ENCODE measurements around the gene MIPOL1.
"Not testable (repeated sequence)": the region's sequence is repeated elsewhere in the genome, so short reads cannot be mapped to it uniquely, and the experiment has no call there.

The MIPOL1 gene

GRCh38 chr14:37153483-37153882 is 44.3 kb upstream of the MIPOL1 start:
- Histone ChIP-seq H3K9me3 (ENCODE audit: insufficient read depth, low read depth, low read length) (no peaks in the 10 kb centered on the region), H3F3A (ENCODE audit: low read depth) (no peaks in the 10 kb centered on the region), H3K4me2 (ENCODE audit: low read depth, low read length, poor library complexity, severe bottlenecking) (no peak overlapping the region), H2AFZ (ENCODE audit: low read length) (no peak overlapping the region), H4K20me1 (ENCODE audit: insufficient read depth, low read length, poor library complexity, severe bottlenecking) (no peaks in the 10 kb centered on the region), H3K27me3 (ENCODE audit: insufficient read depth, low read length, poor library complexity, severe bottlenecking) (no peaks in the 10 kb centered on the region), H3K9me2 (replicated peaks; ENCODE audit: low read depth, low read length) (no peaks in the 10 kb centered on the region), H3K4me1 (ENCODE audit: insufficient read depth, low read length, poor library complexity, severe bottlenecking) (no peaks in the 10 kb centered on the region), H3K79me2 (ENCODE audit: insufficient read depth, low read length) (no peaks in the 10 kb centered on the region), H3K36me3 (ENCODE audit: insufficient read depth, low read length) (no peaks in the 10 kb centered on the region), H3K4me3 (ENCODE audit: low read length, poor library complexity, severe bottlenecking) (no peak overlapping the region), H3K9ac (ENCODE audit: low read depth, low read length, poor library complexity, severe bottlenecking) (no peak overlapping the region)
- TF ChIP-seq, protein P1, sequence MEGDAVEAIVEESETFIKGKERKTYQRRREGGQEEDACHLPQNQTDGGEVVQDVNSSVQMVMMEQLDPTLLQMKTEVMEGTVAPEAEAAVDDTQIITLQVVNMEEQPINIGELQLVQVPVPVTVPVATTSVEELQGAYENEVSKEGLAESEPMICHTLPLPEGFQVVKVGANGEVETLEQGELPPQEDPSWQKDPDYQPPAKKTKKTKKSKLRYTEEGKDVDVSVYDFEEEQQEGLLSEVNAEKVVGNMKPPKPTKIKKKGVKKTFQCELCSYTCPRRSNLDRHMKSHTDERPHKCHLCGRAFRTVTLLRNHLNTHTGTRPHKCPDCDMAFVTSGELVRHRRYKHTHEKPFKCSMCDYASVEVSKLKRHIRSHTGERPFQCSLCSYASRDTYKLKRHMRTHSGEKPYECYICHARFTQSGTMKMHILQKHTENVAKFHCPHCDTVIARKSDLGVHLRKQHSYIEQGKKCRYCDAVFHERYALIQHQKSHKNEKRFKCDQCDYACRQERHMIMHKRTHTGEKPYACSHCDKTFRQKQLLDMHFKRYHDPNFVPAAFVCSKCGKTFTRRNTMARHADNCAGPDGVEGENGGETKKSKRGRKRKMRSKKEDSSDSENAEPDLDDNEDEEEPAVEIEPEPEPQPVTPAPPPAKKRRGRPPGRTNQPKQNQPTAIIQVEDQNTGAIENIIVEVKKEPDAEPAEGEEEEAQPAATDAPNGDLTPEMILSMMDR (conservative IDR thresholded peaks at IDR 0.05; ENCODE audit: low read length), result no peak
- no peak for TF ChIP-seq EZH2phosphoT487 (IDR thresholded peaks at IDR 0.05; ENCODE audit: borderline replicate concordance)

DNA sequence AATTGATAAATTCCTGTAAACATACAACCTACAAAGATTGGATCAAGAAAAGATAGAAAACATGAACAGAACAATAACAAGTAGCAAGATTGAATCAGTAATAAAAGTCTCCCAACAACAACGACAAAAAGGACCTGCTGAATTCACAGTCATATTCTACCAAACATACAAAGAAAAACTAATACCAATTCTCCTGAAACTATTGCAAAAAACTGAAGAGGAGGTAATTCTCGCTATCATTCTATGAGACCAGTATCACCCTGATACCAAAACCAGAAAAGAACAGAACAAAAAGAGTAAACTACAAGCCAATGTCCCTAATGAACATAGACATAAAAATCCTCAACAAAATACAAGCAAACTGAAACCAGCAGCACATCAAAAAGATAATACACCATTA is 39.8 kb upstream of the MIPOL1 start:
- Histone ChIP-seq H3K9me2 (replicated peaks; ENCODE audit: low read depth, low read length) (no peaks in the 10 kb centered on the region), H3K9ac (ENCODE audit: low read depth, low read length, poor library complexity, severe bottlenecking) (no peak overlapping the region), H2AFZ (ENCODE audit: low read length) (no peak overlapping the region), H3K36me3 (ENCODE audit: insufficient read depth, low read length) (no peaks in the 10 kb centered on the region), H3K4me3 (ENCODE audit: low read length, poor library complexity, severe bottlenecking) (no peak overlapping the region), H3K27me3 (ENCODE audit: insufficient read depth, low read length, poor library complexity, severe bottlenecking) (no peaks in the 10 kb centered on the region), H3K4me1 (ENCODE audit: insufficient read depth, low read length, poor library complexity, severe bottlenecking) (no peaks in the 10 kb centered on the region), H3K79me2 (ENCODE audit: insufficient read depth, low read length) (no peaks in the 10 kb centered on the region), H4K20me1 (ENCODE audit: insufficient read depth, low read length, poor library complexity, severe bottlenecking) (no peaks in the 10 kb centered on the region), H3K9me3 (ENCODE audit: insufficient read depth, low read depth, low read length) (no peaks in the 10 kb centered on the region), H3K4me2 (ENCODE audit: low read depth, low read length, poor library complexity, severe bottlenecking) (no peak overlapping the region), H3F3A (ENCODE audit: low read depth) (no peaks in the 10 kb centered on the region)
- no peak for TF ChIP-seq EZH2phosphoT487 (IDR thresholded peaks at IDR 0.05; ENCODE audit: borderline replicate concordance)
- TF ChIP-seq, protein P1 (conservative IDR thresholded peaks at IDR 0.05; ENCODE audit: low read length), result no peak

DNA sequence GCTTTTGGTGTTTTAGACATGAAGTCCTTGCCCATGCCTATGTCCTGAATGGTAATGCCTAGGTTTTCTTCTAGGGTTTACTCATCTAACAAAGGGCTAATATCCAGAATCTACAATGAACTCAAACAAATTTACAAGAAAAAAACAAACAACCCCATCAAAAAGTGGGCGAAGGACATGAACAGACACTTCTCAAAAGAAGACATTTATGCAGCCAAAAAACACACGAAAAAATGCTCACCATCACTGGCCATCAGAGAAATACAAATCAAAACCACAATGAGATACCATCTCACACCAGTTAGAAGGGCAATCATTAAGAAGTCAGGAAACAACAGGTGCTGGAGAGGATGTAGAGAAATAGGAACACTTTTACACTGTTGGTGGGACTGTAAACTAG is 35.4 kb upstream of the MIPOL1 start:
- not testable (repeated sequence) for H3K27me3 ChIP-seq (ENCODE audit: insufficient read depth, low read length, poor library complexity, severe bottlenecking); H3K4me3 ChIP-seq (ENCODE audit: low read length, poor library complexity, severe bottlenecking); H4K20me1 ChIP-seq (ENCODE audit: insufficient read depth, low read length, poor library complexity, severe bottlenecking); H3K4me2 ChIP-seq (ENCODE audit: low read depth, low read length, poor library complexity, severe bottlenecking); H3K4me1 ChIP-seq (ENCODE audit: insufficient read depth, low read length, poor library complexity, severe bottlenecking); H3K9me2 ChIP-seq (replicated peaks; ENCODE audit: low read depth, low read length); H2AFZ ChIP-seq (ENCODE audit: low read length); H3K9ac ChIP-seq (ENCODE audit: low read depth, low read length, poor library complexity, severe bottlenecking); H3F3A ChIP-seq (ENCODE audit: low read depth); H3K36me3 ChIP-seq (ENCODE audit: insufficient read depth, low read length); H3K79me2 ChIP-seq (ENCODE audit: insufficient read depth, low read length); H3K9me3 ChIP-seq (ENCODE audit: insufficient read depth, low read depth, low read length)

DNA sequence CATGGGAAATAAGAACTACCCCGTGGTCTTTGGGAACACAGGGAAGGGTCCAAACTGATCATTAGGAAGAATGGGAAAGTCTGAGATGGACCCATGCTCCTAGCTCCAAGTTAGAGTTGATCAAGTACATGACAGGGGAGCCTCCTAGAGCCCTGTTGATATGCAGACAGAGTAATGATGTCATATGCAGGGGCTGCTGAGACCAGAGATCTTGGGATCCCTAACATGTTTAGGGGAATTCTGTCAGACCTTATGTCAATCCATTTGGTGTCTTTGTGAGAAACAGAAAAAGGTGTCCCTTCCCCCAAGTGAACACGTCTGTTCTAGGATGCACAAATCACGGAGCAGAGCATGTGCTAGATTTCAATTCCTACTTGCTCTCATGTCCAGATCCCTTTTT is 31.9 kb upstream of the MIPOL1 start:
- H3F3A ChIP-seq (ENCODE audit: low read depth), result no peaks in the 10 kb centered on the region
- H3K79me2 ChIP-seq (ENCODE audit: insufficient read depth, low read length), result no peaks in the 10 kb centered on the region
- TF ChIP-seq EZH2phosphoT487 (IDR thresholded peaks at IDR 0.05; ENCODE audit: borderline replicate concordance), result no peak
- TF ChIP-seq, protein P1 (conservative IDR thresholded peaks at IDR 0.05; ENCODE audit: low read length), result no peak
- no peaks in the 10 kb centered on the region for H3K4me1 ChIP-seq (ENCODE audit: insufficient read depth, low read length, poor library complexity, severe bottlenecking)
- H3K36me3 ChIP-seq (ENCODE audit: insufficient read depth, low read length), result no peaks in the 10 kb centered on the region
- no peak overlapping the region for H3K9ac ChIP-seq (ENCODE audit: low read depth, low read length, poor library complexity, severe bottlenecking)
- H3K9me3 ChIP-seq (ENCODE audit: insufficient read depth, low read depth, low read length), result no peaks in the 10 kb centered on the region
- no peaks in the 10 kb centered on the region for H3K9me2 ChIP-seq (replicated peaks; ENCODE audit: low read depth, low read length)
- no peaks in the 10 kb centered on the region for H4K20me1 ChIP-seq (ENCODE audit: insufficient read depth, low read length, poor library complexity, severe bottlenecking)
- H2AFZ ChIP-seq (ENCODE audit: low read length), result no peak overlapping the region
- no peaks in the 10 kb centered on the region for H3K27me3 ChIP-seq (ENCODE audit: insufficient read depth, low read length, poor library complexity, severe bottlenecking)
- no peak overlapping the region for H3K4me3 ChIP-seq (ENCODE audit: low read length, poor library complexity, severe bottlenecking)
- no peak overlapping the region for H3K4me2 ChIP-seq (ENCODE audit: low read depth, low read length, poor library complexity, severe bottlenecking)
